ENCODE data around the gene CMPK1. TPM values are rescaled to one million over a fixed set of nuclear protein-coding genes. Genes with fewer than 3 reads are reported as not detected.

The CMPK1 gene
- total RNA-seq, 1 experiment from 2014 or later, result 28.7 TPM

DNA sequence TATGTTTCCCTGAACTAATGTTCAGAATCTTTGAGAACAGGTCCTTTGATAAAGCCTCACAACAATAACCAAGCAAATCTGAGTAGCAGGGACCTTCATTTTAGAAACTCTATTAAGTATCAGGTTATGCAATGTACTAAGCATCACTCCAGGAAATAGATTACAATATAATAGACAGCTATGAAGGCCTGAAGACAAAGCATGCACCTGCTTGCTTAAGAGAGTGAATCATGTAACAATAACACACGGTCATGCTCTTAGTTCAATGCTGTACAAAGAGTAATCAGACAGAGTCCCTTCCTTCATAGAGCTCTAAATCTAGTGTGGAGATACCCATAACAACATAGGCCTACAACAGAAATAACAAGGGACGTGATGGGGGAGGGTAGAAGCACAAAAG, 8.1 kb upstream of the CMPK1 start:
- H3K27me3 Mint-ChIP-seq (ENCODE audit: low read depth), result no peaks in the 10 kb centered on the region
- Histone ChIP-seq H4K20me1 (ENCODE audit: control insufficient read depth, insufficient read depth, insufficient read length) (no peaks in the 10 kb centered on the region), H3K23me2 (ENCODE audit: insufficient read length, low read depth, low read length, poor library complexity, severe bottlenecking) (no peaks in the 10 kb centered on the region), H3K4me2 (ENCODE audit: insufficient read depth, insufficient read length, low read length) (no peak overlapping the region), H3K18ac (ENCODE audit: insufficient read length, low read depth, low read length) (no peak overlapping the region), H3K27me3 (ENCODE audit: insufficient read depth, low read length) (no peaks in the 10 kb centered on the region), H2BK15ac (ENCODE audit: low read depth, low read length) (no peak overlapping the region), H3K9ac (ENCODE audit: extremely low read depth, insufficient read length, low read length) (no peak overlapping the region), H2BK120ac (ENCODE audit: low read depth, low read length, poor library complexity, severe bottlenecking) (no peak overlapping the region), H4K5ac (ENCODE audit: insufficient read length, low read depth, low read length) (no peak overlapping the region), H3K4me1 (ENCODE audit: insufficient read depth, low read length) (no peaks in the 10 kb centered on the region), H3K23ac (ENCODE audit: insufficient read length, low read depth, low read length) (no peak overlapping the region), H3T11ph (ENCODE audit: low read length) (no peak overlapping the region), H2BK20ac (ENCODE audit: low read depth, low read length, poor library complexity, severe bottlenecking) (no peak overlapping the region), H3K79me1 (ENCODE audit: insufficient read depth, low read depth, low read length, poor library complexity, severe bottlenecking) (no peaks in the 10 kb centered on the region), H2AFZ (ENCODE audit: low read length) (no peak overlapping the region), H3K4ac (ENCODE audit: low read depth, low read length) (no peak overlapping the region), H3K79me2 (ENCODE audit: insufficient read depth, low read length) (no peaks in the 10 kb centered on the region), H3K14ac (ENCODE audit: insufficient read depth, low read length) (no peak overlapping the region), H4K91ac (ENCODE audit: insufficient read length, low read depth, low read length) (no peak overlapping the region), H4K8ac (replicated peaks; ENCODE audit: insufficient read length, low read depth, low read length) (no peak overlapping the region), H3K9me3 (ENCODE audit: control insufficient read depth, low read depth, low read length) (no peaks in the 10 kb centered on the region), H3K27ac (ENCODE audit: insufficient read length, low read depth, low read length) (no peak overlapping the region), H2AK5ac (ENCODE audit: insufficient read length, low read length) (no peak overlapping the region), H3K56ac (ENCODE audit: insufficient read length, low read depth, low read length) (no peak overlapping the region), H2BK5ac (ENCODE audit: insufficient read length, low read length) (no peak overlapping the region), H2BK12ac (ENCODE audit: insufficient read length, low read depth, low read length) (no peak overlapping the region)
- no peaks in the 10 kb centered on the region for H3K36me3 Mint-ChIP-seq (ENCODE audit: insufficient read depth in 1 of 3, low read depth in 3 of 3)
- H3K27ac Mint-ChIP-seq, result 0 out of 7 replicates have a peak overlapping the region, but pooled peaks of 1 of the 3 experiments have one; percentile 42
- no peaks in the 10 kb centered on the region for H3K4me1 Mint-ChIP-seq
- TF ChIP-seq, protein P1, sequence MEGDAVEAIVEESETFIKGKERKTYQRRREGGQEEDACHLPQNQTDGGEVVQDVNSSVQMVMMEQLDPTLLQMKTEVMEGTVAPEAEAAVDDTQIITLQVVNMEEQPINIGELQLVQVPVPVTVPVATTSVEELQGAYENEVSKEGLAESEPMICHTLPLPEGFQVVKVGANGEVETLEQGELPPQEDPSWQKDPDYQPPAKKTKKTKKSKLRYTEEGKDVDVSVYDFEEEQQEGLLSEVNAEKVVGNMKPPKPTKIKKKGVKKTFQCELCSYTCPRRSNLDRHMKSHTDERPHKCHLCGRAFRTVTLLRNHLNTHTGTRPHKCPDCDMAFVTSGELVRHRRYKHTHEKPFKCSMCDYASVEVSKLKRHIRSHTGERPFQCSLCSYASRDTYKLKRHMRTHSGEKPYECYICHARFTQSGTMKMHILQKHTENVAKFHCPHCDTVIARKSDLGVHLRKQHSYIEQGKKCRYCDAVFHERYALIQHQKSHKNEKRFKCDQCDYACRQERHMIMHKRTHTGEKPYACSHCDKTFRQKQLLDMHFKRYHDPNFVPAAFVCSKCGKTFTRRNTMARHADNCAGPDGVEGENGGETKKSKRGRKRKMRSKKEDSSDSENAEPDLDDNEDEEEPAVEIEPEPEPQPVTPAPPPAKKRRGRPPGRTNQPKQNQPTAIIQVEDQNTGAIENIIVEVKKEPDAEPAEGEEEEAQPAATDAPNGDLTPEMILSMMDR (conservative IDR thresholded peaks at IDR 0.05), result no peak
- WGBS (ENCODE audit: extremely low coverage, insufficient read length, low lambda C conversion rate), result no CpG with 5 or more reads among the region's 2 CpGs
- DNase-seq, result no peak
- no peak overlapping the region for H3K4me3 Mint-ChIP-seq
- no peaks in the 10 kb centered on the region for H3K9me3 Mint-ChIP-seq

Data from H9 (cell line).